ENCODE measurements around the gene DUS2.
"Not testable (repeated sequence)": the region's sequence is repeated elsewhere in the genome, so short reads cannot be mapped to it uniquely, and the experiment has no call there.

The DUS2 gene

GRCh38 chr16:68022728-68023537, at the start of gene DUS2, which contains the start of gene DDX28:
DUS2 (plus strand) TSS chr16:68023284; CDS start chr16:68038024, 14,740 bp downstream.
DDX28 (minus strand) TSS chr16:68023232; CDS start chr16:68023202, 30 bp downstream.
- peak; percentile 88 to 94 (median 89) for DNase-seq (ENCODE audit: low read depth in 3 of 3)

DNA sequence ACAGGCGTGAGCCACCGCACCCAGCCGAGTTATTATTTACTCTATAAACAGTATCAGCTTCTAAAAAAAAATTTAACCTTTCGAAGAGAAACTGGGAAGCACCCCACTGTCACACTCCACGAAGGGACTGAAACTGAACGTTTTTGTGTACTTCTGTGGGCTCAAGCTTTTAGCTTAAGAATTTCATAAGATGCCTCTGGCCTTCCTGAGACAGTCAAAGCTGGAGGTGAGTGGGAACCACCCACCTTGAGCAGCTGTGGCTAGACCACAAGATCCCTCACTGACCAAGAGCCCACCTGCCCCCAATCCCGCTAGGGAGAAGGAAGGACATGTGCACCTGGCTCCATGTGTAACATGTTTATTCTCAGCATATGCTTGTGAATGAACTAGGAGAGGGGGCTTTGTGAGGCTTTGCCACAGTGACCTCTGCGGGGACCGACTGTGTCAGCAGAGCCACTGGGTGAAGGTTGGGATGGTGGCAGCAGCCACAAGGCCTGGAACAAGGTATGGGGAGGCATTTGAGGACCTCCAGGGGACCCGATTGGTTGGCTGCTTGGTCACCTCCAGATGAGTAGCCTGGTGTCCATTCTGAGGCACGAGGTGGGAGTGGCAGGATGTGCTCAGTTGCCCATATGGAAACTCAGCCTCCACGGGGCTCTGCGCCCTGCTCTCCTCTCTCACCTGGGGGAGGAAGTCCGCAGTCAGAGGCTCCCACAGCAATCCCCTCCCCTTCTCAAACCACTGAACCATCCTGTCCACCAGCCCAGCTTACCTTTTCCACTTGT, 47.6 kb upstream of the DUS2 start:
- no peak for DNase-seq (ENCODE audit: low read depth in 3 of 3)

DNA sequence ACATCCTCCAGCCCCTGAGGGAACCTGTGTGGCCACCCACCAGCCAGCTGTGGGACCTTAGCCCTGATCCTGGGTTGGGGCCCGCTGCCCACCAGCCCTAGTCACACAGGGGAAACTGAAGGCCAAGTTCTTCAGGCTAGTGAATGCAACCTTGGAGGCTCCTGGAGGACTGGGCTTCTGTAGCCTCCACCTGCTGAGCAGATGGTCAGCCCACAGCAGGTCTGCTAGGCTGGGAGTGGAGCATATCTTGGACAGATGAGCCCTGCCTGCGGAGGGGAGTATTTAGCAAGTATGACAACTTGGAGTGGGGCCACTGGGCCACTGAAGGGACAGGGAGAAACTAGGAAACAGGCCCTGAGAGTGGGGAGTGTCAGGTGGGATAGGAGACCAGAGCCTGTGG, 46.9 kb upstream of the DUS2 start:
- DNase-seq (ENCODE audit: low read depth in 3 of 3) = no peak

- DNase-seq (ENCODE audit: low read depth in 3 of 3) = no peak
Observed at GRCh38 chr16:67977005-67977404, 46.1 kb upstream of the DUS2 start.

GRCh38 chr16:67977469-67978227, 45.4 kb upstream of the DUS2 start:
- no peak for DNase-seq (ENCODE audit: low read depth in 3 of 3)

GRCh38 chr16:67979955-67980678, 43.0 kb upstream of the DUS2 start, which contains the start of gene DPEP3:
DPEP3 (minus strand) TSS chr16:67980499; CDS start chr16:67980380, 119 bp downstream.
- DNase-seq (ENCODE audit: low read depth in 3 of 3) = no peak

DNA sequence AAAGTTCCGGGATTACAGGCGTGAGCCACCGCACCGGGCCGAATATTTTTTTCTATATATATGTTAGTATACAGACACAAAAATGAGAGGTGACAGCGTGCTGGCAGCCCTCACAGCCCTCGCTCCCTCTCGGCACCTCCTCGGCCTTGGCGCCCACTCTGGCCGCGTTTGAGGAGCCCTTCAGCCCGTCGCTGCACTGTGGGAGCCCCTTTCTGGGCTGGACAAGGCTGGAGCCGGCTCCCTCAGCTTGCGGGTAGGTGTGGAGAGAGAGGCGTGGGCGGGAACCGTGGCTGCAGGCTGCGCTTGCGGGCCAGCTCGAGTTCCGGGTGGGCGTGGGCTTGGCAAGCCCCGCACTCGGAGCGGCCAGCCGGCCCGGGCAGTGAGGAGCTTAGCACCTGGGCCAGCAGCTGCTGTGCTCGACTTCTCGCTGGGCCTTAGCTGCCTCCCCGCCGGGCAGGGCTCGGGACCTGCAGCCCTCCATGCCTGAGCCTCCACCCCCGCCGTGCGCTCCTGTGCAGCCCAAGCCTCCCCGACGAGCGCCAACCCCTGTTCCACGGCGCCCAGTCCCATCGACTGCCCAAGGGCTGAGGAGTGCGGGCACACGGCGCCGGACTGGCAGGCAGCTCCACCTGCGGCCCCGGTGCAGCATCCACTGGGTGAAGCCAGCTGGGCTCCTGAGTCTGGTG, 40.9 kb upstream of the DUS2 start:
- DNase-seq (ENCODE audit: low read depth in 3 of 3) = no peak

- DNase-seq (ENCODE audit: low read depth in 3 of 3) = no peak
Observed at GRCh38 chr16:67986949-67987348, 36.1 kb upstream of the DUS2 start.

DNA sequence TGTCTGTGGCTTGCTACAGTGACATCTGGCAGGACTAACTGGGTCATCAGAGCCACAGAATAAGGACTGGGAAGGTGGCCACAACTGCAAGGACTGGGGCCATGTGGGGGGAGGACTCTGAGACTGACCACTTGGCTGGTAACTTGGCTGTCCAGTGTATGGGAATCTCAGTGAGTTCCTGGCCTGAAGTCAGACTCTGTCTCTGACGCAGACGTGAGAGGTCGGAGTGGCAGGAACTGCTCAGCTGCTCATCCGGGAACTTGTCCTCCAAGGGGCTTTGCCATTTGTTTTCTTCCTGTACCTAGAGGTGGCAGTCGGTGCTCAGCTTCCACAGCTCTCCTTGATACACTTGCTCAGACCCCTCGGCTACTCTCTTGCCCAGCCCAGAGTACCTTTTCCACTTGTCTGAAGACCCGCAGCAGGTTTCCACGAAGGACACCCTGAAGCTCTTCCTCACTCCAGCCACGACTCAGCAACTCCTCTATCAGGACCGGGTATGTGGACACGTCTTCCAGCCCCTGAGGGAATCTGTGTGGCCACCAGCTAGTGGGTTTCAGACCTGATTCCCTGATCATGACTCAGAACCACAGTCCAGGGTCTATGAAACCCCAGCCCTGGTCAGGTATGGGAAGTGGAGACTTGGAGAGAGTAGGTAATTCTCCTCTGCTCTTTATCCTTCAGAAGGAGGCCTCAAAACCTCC, 35.5 kb upstream of the DUS2 start:
- no peak for DNase-seq (ENCODE audit: low read depth in 3 of 3)

- DNase-seq (ENCODE audit: low read depth in 3 of 3) = no peak
Observed at GRCh38 chr16:67988675-67989074, 34.4 kb upstream of the DUS2 start.

- no peak for DNase-seq (ENCODE audit: low read depth in 3 of 3)
Observed at GRCh38 chr16:67989322-67990017, 33.6 kb upstream of the DUS2 start.

GRCh38 chr16:67990018-67990386, 33.1 kb upstream of the DUS2 start:
- DNase-seq (ENCODE audit: low read depth in 3 of 3) = no peak

DNA sequence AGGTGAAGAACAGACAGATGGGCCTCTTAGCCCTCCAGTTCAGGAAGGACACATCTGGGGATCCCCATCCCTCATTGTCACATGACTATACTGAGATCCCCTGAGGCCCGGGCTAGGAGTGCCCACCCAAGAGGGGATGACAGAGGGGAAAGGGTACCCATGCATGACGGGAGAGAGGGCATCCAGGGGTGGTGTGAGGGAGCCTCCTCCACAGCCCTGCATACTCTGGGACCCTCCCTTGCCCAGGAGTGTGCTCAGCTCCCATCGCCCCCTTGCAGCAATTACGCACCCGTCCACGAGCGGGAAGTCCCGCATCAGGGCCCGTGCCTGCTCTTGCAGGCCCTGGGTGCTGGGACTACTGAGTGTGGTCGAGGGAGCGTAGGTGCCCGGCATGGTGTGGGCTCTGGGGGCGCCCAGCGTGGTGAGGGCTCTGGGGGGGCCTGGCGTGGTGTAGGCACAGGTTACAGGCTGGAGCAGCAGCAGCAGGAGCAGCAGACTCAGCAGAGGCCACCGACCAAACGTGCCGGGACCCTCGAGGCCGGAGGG, 30.4 kb upstream of the DUS2 start:
- DNase-seq (ENCODE audit: low read depth in 3 of 3) = no peak

- DNase-seq (ENCODE audit: low read depth in 3 of 3) = peak; percentile 60 to 83 (median 62)
Observed at GRCh38 chr16:67993207-67994039, 29.7 kb upstream of the DUS2 start.

DNA sequence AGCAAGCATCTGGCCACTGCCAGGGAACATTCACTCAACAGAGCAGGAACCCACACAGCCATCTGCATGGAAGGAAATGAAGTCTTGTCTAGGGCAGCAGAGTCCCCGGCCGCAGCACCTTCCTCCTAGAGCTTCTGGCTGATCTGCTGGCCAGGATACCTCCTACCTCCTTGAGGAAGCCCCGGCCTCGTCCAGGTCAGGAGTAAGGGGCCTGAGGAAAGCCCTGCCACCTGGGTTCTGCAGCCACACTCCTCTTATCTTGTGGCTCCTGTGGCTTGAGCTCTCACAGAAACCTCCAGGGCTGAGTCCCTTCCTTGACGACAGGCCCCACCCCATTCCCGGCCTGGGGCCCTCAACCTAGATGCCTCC, 29.1 kb upstream of the DUS2 start:
- not testable (repeated sequence) for DNase-seq (ENCODE audit: low read depth in 3 of 3)

GRCh38 chr16:67995423-67995822, 27.7 kb upstream of the DUS2 start:
- DNase-seq (ENCODE audit: low read depth in 3 of 3) = peak in 1 of 3 experiments; percentile 32

DNA sequence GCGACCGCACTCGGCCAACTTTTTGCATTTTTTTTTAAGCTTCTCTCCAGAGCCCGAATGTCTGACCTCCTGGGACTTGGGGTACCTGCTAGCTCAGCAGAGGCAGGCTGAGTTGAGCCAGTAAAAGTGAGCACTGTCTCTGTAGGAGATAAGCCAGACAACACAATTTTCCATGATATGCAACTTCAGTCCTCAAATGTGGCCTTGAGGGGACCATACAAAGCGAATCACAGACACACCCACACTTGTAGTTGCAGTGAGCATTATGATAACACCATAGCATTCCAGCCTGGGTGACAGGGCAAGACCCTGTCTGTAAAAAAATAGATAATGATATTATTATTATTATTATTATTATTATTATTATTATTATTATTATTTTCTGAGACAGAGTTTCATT, 26.4 kb upstream of the DUS2 start:
- no peak for DNase-seq (ENCODE audit: low read depth in 3 of 3)

DNA sequence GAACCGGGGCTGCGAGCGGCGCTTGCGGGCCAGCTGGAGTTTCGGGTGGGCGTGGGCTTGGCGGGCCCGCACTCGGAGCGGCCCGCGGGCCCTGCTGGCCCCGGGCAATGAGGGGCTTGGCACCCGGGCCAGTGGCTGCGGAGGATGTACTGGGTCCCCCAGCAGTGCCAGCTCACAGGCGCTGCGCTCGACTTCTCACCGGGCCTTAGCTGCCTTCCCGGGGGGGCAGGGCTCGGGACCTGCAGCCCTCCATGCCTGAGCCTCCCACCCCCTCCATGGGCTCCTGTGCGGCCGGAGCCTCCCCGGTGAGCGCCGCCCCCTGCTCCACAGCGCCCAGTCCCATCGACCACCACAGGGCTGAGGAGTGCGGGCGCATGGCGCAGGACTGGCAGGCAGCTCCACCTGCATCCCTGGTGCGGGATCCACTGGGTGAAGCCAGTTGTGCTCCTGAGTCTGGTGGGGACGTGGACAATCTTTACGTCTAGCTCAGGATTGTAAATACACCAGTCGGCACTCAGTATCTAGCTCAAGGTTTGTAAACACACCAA, 24.8 kb upstream of the DUS2 start:
- not testable (repeated sequence) for DNase-seq (ENCODE audit: low read depth in 3 of 3)
